HepG2 (cell line): Measurements from ENCODE around the gene PRKCD. TPM values are rescaled to one million over a fixed set of nuclear protein-coding genes. Genes with fewer than 3 reads are reported as not detected.

ENCODE experiments used
- CBX5 ChIP-seq: sonication (generic); formaldehyde crosslinking; IDR thresholded peaks from 2 replicates; pipeline ENCODE4 v1.4.0; 2020; ENCODE audit warnings: missing genetic modification reagents, borderline replicate concordance
- HES4 ChIP-seq: sonication (generic); formaldehyde crosslinking; IDR thresholded peaks from 2 replicates; pipeline ENCODE4 v1.9.0; 2021; ENCODE audit warnings: mild to moderate bottlenecking, missing genetic modification reagents, borderline replicate concordance
- LCORL ChIP-seq, 2 experiments: fragments of 450-650 bp in 1 of 2; sonication (generic) in 1 of 2; formaldehyde crosslinking in 1 of 2; IDR thresholded peaks; 2 replicates each; pipeline versions ENCODE4 v1.5.0 to v1.6.1; 2017 to 2020; ENCODE audit warnings: antibody characterized with exemption in 1 of 2, missing genetic modification reagents in 1 of 2
- MXI1 ChIP-seq: IDR thresholded peaks from 3 replicates; pipeline ENCODE4 v1.6.1; 2012; ENCODE audit warnings: low read depth, low read length, inconsistent platforms, borderline replicate concordance
- NCOA2 ChIP-seq: sonication (generic); formaldehyde crosslinking; IDR thresholded peaks from 2 replicates; pipeline ENCODE4 v1.8.0; 2022; ENCODE audit warnings: inconsistent platforms
- SRSF4 ChIP-seq: fragments of 200-400 bp; formaldehyde crosslinking; IDR thresholded peaks from one replicate; pipeline ENCODE4 v1.6.1; 2018; ENCODE audit warnings: mild to moderate bottlenecking, low read depth, low read length, moderate library complexity; ENCODE audit not compliant: poor library complexity, severe bottlenecking
- ZNF12 ChIP-seq: sonication (generic); formaldehyde crosslinking; IDR thresholded peaks from 2 replicates; pipeline ENCODE4 v1.5.0; 2020; ENCODE audit warnings: missing genetic modification reagents
- ZZZ3 ChIP-seq: sonication (generic); formaldehyde crosslinking; IDR thresholded peaks from 2 replicates; pipeline ENCODE4 v1.4.0; 2020; ENCODE audit warnings: missing genetic modification reagents, mild to moderate bottlenecking, borderline replicate concordance
- polyA plus RNA-seq, 8 experiments: library from polyadenylated mRNA; depleted of rRNA in 3 of 8; stranded (reverse) in 7 of 8; unstranded in 1 of 8; fragments of >200 nt; fragmentation: Illumina TruSeq in 4 of 8; extraction: Trizol in 4 of 8; gene quantifications; 2 replicates each; pipeline versions ENCODE4 v1.2.1 to v1.2.3, GENCODE V29; 2011 to 2016; ENCODE audit warnings: low read depth in 4 of 8, missing spikeins in 1 of 8, mixed read lengths in 1 of 8; ENCODE audit not compliant: insufficient read depth in 1 of 8
- total RNA-seq, 5 experiments: library from RNA; depleted of rRNA; stranded (reverse); fragments of >200 nt; fragmentation: Illumina TruSeq; extraction: Trizol; gene quantifications; 2 replicates each; pipeline ENCODE4 v1.2.3, GENCODE V29; 2016; ENCODE audit warnings: low read depth in 1 of 5
- TF ChIP-seq, protein P1 (sequence below): sonication (generic); formaldehyde crosslinking; IDR thresholded peaks from 2 replicates; pipeline ENCODE4 v1.4.0; 2020; ENCODE audit warnings: missing genetic modification reagents, low read depth, mild to moderate bottlenecking, borderline replicate concordance
- TF ChIP-seq, protein P2 (sequence below): sonication (generic); formaldehyde crosslinking; IDR thresholded peaks from 2 replicates; pipeline ENCODE4 v1.4.0; 2020; ENCODE audit warnings: missing genetic modification reagents

The PRKCD gene
- total and polyA plus RNA-seq, 2 of the 13 experiments (the other 11 are each of a cell fraction or from before 2014, with no cell fraction given) = 1.6 to 40.7 TPM

GRCh38 chr3:53219895-53220483 lies 59.0 kb downstream of the PRKCD start (continued):
- no peak for TF ChIP-seq SRSF4
- TF ChIP-seq NCOA2 (CRISPR knock-in tag) = no peak
- peak; percentile 79; the same call in 1 of the 2 replicates for TF ChIP-seq CBX5 (CRISPR knock-in tag)
- TF ChIP-seq, protein P1, sequence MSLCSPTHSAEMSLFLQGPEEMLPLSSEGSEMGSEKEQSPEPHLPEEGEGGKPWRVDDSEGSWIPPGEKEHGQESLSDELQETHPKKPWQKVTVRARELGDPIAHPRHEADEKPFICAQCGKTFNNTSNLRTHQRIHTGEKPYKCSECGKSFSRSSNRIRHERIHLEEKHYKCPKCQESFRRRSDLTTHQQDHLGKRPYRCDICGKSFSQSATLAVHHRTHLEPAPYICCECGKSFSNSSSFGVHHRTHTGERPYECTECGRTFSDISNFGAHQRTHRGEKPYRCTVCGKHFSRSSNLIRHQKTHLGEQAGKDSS = no peak
- TF ChIP-seq ZNF12 (CRISPR knock-in tag) = peak; percentile 37; the same call in 1 of the 2 replicates
- TF ChIP-seq MXI1 = peak; percentile 52; the same call in 1 of the 3 replicates
- no peak for TF ChIP-seq HES4 (CRISPR knock-in tag)
- no peak for TF ChIP-seq LCORL (IDR thresholded peaks at IDR 0.05)
- peak; percentile 47; the same call in 1 of the 2 replicates for TF ChIP-seq LCORL (CRISPR knock-in tag; IDR thresholded peaks at IDR 0.05)
- TF ChIP-seq, protein P2, sequence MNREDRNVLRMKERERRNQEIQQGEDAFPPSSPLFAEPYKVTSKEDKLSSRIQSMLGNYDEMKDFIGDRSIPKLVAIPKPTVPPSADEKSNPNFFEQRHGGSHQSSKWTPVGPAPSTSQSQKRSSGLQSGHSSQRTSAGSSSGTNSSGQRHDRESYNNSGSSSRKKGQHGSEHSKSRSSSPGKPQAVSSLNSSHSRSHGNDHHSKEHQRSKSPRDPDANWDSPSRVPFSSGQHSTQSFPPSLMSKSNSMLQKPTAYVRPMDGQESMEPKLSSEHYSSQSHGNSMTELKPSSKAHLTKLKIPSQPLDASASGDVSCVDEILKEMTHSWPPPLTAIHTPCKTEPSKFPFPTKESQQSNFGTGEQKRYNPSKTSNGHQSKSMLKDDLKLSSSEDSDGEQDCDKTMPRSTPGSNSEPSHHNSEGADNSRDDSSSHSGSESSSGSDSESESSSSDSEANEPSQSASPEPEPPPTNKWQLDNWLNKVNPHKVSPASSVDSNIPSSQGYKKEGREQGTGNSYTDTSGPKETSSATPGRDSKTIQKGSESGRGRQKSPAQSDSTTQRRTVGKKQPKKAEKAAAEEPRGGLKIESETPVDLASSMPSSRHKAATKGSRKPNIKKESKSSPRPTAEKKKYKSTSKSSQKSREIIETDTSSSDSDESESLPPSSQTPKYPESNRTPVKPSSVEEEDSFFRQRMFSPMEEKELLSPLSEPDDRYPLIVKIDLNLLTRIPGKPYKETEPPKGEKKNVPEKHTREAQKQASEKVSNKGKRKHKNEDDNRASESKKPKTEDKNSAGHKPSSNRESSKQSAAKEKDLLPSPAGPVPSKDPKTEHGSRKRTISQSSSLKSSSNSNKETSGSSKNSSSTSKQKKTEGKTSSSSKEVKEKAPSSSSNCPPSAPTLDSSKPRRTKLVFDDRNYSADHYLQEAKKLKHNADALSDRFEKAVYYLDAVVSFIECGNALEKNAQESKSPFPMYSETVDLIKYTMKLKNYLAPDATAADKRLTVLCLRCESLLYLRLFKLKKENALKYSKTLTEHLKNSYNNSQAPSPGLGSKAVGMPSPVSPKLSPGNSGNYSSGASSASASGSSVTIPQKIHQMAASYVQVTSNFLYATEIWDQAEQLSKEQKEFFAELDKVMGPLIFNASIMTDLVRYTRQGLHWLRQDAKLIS = no peak
- TF ChIP-seq ZZZ3 = no peak
